ENCODE measurements around the gene SHCBP1. TPM values are rescaled to one million over a fixed set of nuclear protein-coding genes. Genes with fewer than 3 reads are reported as not detected.

Gene SHCBP1, protein sequence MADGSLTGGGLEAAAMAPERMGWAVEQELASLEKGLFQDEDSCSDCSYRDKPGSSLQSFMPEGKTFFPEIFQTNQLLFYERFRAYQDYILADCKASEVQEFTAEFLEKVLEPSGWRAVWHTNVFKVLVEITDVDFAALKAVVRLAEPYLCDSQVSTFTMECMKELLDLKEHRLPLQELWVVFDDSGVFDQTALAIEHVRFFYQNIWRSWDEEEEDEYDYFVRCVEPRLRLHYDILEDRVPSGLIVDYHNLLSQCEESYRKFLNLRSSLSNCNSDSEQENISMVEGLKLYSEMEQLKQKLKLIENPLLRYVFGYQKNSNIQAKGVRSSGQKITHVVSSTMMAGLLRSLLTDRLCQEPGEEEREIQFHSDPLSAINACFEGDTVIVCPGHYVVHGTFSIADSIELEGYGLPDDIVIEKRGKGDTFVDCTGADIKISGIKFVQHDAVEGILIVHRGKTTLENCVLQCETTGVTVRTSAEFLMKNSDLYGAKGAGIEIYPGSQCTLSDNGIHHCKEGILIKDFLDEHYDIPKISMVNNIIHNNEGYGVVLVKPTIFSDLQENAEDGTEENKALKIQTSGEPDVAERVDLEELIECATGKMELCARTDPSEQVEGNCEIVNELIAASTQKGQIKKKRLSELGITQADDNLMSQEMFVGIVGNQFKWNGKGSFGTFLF
- 0.44 TPM for total RNA-seq
- long read RNA-seq, result 0 reads

DNA sequence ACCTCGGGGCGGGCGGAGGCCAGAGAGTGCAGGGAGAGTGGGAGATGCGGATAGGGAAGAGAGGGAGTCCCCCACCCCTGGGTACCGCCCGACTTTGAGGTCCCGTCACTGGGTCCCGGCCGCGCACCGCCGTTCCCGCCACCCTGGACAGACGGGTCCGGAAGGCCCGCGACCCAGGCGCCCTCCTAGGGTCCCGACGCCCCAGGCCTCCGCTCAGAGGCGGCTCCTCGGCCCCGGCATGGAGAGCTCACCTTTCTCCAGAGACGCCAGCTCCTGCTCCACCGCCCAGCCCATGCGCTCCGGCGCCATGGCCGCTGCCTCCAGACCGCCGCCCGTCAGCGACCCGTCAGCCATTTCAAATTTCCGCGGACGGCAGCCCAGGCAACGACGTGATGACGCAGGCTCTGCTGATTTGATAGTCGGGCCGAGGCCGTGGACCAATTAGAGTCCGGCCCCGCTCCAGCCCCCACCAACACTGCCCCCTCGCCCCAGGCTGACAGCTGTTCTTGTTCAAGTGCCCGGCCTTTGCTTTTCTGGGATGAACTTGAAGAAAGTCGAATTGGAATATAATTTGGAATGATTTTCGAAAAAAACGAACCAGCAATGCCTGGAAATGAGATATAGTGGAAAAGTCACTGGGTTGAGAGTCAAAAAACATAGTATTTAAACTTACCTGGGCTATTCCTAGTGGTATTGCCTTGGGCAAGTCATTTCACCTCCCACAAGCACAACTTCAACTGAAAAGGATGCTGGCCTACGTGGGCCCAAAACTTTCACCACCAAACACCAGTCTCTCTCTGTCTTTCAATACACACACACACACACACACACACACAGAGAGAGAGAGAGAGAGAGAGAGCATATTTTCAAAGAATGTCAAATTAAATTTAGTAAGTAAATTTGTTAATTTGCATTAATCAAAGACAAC is at the start of gene SHCBP1:
SHCBP1 (minus strand) TSS at position 374 of the 928 bp plus-strand sequence; CDS start at position 354, 20 bp downstream.
- Histone ChIP-seq H3K4me1 (peaks cover 13% of the 10 kb centered on the region), H3K4me3 (peak within 1 kb of the TSS; percentile 73), H3K27me3 (ENCODE audit: low read depth) (no peaks in the 10 kb centered on the region), H3K27ac (replicated peaks) (no peak within 1 kb of the TSS), H3K36me3 (no peaks in the 10 kb centered on the region), H3K9me3 (replicated peaks) (no peaks in the 10 kb centered on the region)
- intact Hi-C loops (cut with micrococcal nuclease), result no loop called here
- TF ChIP-seq, protein P1, sequence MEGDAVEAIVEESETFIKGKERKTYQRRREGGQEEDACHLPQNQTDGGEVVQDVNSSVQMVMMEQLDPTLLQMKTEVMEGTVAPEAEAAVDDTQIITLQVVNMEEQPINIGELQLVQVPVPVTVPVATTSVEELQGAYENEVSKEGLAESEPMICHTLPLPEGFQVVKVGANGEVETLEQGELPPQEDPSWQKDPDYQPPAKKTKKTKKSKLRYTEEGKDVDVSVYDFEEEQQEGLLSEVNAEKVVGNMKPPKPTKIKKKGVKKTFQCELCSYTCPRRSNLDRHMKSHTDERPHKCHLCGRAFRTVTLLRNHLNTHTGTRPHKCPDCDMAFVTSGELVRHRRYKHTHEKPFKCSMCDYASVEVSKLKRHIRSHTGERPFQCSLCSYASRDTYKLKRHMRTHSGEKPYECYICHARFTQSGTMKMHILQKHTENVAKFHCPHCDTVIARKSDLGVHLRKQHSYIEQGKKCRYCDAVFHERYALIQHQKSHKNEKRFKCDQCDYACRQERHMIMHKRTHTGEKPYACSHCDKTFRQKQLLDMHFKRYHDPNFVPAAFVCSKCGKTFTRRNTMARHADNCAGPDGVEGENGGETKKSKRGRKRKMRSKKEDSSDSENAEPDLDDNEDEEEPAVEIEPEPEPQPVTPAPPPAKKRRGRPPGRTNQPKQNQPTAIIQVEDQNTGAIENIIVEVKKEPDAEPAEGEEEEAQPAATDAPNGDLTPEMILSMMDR (IDR thresholded peaks at IDR 0.05; ENCODE audit: borderline replicate concordance), result no peak
- peak; percentile 83 for DNase-seq

DNA sequence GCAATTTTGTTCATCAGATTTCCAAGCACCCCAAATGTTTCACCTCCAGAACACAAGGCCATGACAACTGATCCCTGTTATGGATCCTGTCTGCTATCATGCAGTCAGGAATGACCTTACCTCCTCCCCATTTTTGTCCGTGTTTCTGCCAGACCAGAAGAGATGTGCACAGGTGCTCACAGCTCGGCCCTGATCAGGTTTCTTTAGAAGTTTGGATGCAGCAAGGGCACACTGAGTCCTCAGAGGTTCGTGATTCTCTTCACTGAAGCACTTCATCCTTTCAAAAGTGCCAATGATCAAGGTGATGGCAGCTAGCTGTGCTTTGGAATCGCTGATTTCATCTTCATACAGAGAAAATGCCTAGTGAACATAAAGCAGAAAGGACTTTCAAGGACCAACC is 40.9 kb upstream of the SHCBP1 start:
- TF ChIP-seq, protein P1 (IDR thresholded peaks at IDR 0.05; ENCODE audit: borderline replicate concordance), result no peak
- no peak for DNase-seq
- no peaks in the 10 kb centered on the region for H3K4me1 ChIP-seq
- intact Hi-C loops (cut with micrococcal nuclease), result no loop called here
- no peaks in the 10 kb centered on the region for H3K9me3 ChIP-seq (replicated peaks)
- H3K27me3 ChIP-seq (ENCODE audit: low read depth), result no peaks in the 10 kb centered on the region
- H3K36me3 ChIP-seq, result peaks cover 95% of the 10 kb centered on the region
- H3K27ac ChIP-seq (replicated peaks), result no peak overlapping the region
- H3K4me3 ChIP-seq, result no peak overlapping the region

DNA sequence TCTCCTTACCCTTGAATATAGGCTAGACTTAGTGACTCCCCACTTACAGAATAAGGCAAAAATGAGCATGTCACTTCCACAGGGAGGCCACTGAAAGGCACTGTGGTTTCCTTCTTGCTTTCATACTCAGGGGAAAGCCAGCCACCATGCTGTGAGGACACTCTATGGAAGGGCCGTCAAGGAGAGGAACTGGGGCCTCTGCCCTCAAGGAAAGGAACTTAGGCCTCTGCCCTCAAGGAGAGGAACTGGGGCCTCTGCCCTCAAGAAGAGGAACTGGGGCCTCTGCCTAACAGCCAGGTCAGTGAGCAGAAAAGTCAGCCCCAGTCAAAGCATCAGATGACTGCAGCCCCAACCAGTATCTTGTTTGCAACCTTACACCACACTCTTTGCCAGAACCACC is 37.7 kb upstream of the SHCBP1 start:
- no peak for DNase-seq
- no peaks in the 10 kb centered on the region for H3K4me1 ChIP-seq
- H3K4me3 ChIP-seq, result no peak overlapping the region
- TF ChIP-seq, protein P1 (IDR thresholded peaks at IDR 0.05; ENCODE audit: borderline replicate concordance), result no peak
- peaks cover 65% of the 10 kb centered on the region for H3K36me3 ChIP-seq
- H3K27me3 ChIP-seq (ENCODE audit: low read depth), result no peaks in the 10 kb centered on the region
- intact Hi-C loops (cut with micrococcal nuclease), result no loop called here
- no peaks in the 10 kb centered on the region for H3K9me3 ChIP-seq (replicated peaks)
- H3K27ac ChIP-seq (replicated peaks), result no peak overlapping the region

- no peak overlapping the region for H3K4me3 ChIP-seq
- no peak for DNase-seq
- no peaks in the 10 kb centered on the region for H3K36me3 ChIP-seq
- TF ChIP-seq, protein P1 (IDR thresholded peaks at IDR 0.05; ENCODE audit: borderline replicate concordance), result no peak
- H3K27ac ChIP-seq (replicated peaks), result no peak overlapping the region
- H3K9me3 ChIP-seq (replicated peaks), result no peaks in the 10 kb centered on the region
- H3K27me3 ChIP-seq (ENCODE audit: low read depth), result no peaks in the 10 kb centered on the region
- intact Hi-C loops (cut with micrococcal nuclease), result no loop called here
- H3K4me1 ChIP-seq, result no peaks in the 10 kb centered on the region
Observed at GRCh38 chr16:46651305-46651704, 30.1 kb upstream of the SHCBP1 start.

DNA sequence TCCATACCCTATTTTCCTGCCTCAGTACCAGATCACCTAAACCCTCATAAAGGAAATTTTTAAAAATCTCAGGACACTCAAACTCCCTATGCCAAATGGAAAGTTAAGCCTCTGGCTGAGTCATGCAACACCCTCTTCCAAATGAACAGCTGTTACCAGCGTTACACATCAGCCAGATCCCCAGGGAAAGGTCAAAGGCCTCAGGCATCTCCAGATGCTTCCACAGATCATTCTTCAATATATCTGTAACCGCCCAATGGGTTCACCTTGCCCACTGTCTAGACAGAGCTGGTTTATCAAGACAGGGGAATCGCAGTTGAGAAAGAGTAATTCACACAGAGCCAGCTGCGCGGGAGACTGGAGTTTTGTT is 29.1 kb upstream of the SHCBP1 start:
- H3K36me3 ChIP-seq, result no peaks in the 10 kb centered on the region
- H3K4me3 ChIP-seq, result peak overlapping the region; percentile 26
- no peak for DNase-seq
- no peaks in the 10 kb centered on the region for H3K4me1 ChIP-seq
- TF ChIP-seq, protein P1 (IDR thresholded peaks at IDR 0.05; ENCODE audit: borderline replicate concordance), result no peak
- no peaks in the 10 kb centered on the region for H3K27me3 ChIP-seq (ENCODE audit: low read depth)
- intact Hi-C loops (cut with micrococcal nuclease), result no loop called here
- H3K9me3 ChIP-seq (replicated peaks), result no peaks in the 10 kb centered on the region
- H3K27ac ChIP-seq (replicated peaks), result peak overlapping the region; percentile 52

All from left ventricle myocardium inferior (tissue), 1 donor.